Measurements from ENCODE around the gene EIF2AK2. TPM values are rescaled to one million over a fixed set of nuclear protein-coding genes. Genes with fewer than 3 reads are reported as not detected.

Gene EIF2AK2
- total RNA-seq, 1 donor from 2014 or later, result 66.7 TPM

DNA sequence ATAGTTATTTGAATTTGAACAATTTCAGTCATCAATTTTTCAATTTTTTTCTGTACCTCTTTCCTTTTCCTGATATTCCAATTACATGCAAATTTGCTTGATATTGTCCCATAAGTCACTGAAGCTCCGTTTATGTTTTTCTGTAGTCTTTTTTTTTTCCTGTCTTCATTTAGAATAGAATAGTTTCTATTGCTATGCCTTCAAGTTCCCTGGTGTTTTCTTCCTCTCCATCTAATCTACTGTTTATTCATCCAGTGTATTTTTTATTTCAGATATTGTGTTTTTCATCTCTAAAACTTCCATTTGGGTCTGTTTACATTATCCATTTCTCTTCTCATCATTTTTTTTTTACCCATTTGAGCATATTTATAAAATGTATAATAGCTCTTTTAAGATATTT, 8.0 kb upstream of the EIF2AK2 start:
- no peaks in the 10 kb centered on the region for H3K27me3 Mint-ChIP-seq (ENCODE audit: low read depth)
- peaks cover 13% of the 10 kb centered on the region for H3K9me3 Mint-ChIP-seq
- peaks cover 8% of the 10 kb centered on the region for H3K36me3 Mint-ChIP-seq
- H3K4me3 Mint-ChIP-seq, result no peak overlapping the region
- TF ChIP-seq, protein P1, sequence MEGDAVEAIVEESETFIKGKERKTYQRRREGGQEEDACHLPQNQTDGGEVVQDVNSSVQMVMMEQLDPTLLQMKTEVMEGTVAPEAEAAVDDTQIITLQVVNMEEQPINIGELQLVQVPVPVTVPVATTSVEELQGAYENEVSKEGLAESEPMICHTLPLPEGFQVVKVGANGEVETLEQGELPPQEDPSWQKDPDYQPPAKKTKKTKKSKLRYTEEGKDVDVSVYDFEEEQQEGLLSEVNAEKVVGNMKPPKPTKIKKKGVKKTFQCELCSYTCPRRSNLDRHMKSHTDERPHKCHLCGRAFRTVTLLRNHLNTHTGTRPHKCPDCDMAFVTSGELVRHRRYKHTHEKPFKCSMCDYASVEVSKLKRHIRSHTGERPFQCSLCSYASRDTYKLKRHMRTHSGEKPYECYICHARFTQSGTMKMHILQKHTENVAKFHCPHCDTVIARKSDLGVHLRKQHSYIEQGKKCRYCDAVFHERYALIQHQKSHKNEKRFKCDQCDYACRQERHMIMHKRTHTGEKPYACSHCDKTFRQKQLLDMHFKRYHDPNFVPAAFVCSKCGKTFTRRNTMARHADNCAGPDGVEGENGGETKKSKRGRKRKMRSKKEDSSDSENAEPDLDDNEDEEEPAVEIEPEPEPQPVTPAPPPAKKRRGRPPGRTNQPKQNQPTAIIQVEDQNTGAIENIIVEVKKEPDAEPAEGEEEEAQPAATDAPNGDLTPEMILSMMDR (IDR thresholded peaks at IDR 0.05; ENCODE audit: unreplicated experiment), result no peak
- H3K4me1 Mint-ChIP-seq, result no peaks in the 10 kb centered on the region
- DNase-seq (ENCODE audit: low spot score in 2 of 2, unreplicated experiment in 2 of 2), result no peak
- no peak overlapping the region for H3K27ac Mint-ChIP-seq

DNA sequence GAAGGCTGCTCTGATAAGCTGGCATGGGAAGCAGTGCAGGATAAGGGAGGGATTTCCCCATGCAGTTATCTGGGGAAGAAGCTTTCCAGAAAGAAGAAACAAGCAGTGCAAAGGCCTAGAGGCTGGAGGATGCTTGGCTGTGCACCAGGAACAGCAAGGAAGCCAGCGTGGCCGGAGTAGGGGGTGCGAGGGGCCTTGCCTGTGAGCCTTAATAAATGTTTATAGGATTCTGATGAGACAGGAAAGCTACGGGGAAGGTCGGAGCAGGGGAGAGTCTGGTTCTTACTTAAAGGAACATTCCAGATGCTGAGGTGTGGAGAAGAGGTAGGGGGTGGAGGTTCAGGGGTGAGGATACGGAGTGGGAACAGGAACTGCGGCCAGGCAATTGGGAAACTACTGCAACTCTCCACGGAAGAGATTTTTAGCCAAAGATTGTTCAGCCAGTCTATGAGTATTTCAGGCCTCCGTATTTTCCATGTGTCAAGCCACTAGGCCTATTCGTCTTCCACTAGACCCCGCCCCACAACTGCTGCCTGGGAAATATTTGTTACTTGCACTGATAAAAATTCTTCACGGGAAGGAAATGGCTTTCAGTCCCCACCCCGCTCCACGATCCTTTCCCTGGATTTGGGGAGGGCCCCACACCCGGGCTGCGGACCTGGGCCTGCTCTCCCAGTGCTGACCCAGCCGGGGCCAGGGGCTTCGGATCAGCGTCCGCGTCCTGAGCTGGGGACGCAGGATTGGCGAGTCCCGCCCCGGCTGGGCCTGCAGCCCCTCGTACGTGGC, 516 bp downstream of the EIF2AK2 start:
- H3K4me3 Mint-ChIP-seq, result peak overlapping the region; percentile 81
- TF ChIP-seq, protein P1 (IDR thresholded peaks at IDR 0.05; ENCODE audit: unreplicated experiment), result no peak
- DNase-seq (ENCODE audit: low spot score in 2 of 2, unreplicated experiment in 2 of 2), result peak; percentile 43 to 76

DNA sequence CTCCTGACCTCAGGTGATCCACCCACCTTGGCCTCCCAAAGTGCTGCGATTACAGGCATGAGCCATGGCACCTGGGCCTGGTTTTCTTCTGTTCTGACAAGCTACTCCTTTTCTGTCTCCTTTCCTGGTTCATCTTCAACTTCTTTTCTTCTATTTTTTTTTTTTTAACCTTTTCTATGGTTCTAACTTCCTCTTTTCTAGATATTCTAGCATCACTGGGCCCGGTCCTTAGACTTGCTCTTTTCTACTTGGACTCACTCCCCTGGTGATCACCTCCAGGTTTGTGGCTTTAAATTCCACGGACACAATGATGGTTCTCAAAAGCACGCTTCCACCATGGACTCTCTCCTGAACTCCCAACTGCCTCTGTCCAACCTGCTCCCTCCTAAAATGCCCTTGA, 2.0 kb downstream of the EIF2AK2 start:
- TF ChIP-seq, protein P1 (IDR thresholded peaks at IDR 0.05; ENCODE audit: unreplicated experiment), result no peak
- DNase-seq (ENCODE audit: low spot score in 2 of 2, unreplicated experiment in 2 of 2), result no peak
- Mint-ChIP-seq H3K4me1 (peaks cover 36% of the 10 kb centered on the region), H3K36me3 (peaks cover 32% of the 10 kb centered on the region), H3K9me3 (peaks cover 13% of the 10 kb centered on the region), H3K27ac (peak overlapping the region; percentile 98), H3K27me3 (ENCODE audit: low read depth) (no peaks in the 10 kb centered on the region), H3K4me3 (no peak overlapping the region)

More for the DNA sequence above, 516 bp downstream of the EIF2AK2 start:
- Mint-ChIP-seq H3K36me3 (peaks cover 32% of the 10 kb centered on the region), H3K27me3 (ENCODE audit: low read depth) (no peaks in the 10 kb centered on the region), H3K9me3 (peaks cover 13% of the 10 kb centered on the region), H3K27ac (peak overlapping the region; percentile 98), H3K4me1 (peaks cover 28% of the 10 kb centered on the region)

DNA sequence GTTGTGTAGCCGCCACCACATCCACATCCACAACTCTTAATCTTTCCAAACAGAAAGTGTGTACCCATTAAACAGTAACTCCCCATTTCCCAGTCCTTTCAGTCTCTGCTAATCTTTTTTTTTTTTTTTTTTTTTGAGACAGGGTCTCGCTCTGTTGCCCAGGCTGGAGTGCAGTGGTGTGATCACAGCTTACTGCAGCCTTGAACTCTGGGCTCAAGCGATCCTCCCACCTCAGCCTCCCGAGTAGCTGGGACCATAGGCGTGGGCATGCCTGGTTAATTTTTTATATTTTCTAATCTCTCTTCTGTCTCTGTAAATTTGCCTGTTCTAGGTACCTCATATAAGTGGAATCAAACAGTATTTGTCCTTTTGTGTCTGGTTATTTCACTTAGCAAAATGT, 3.6 kb downstream of the EIF2AK2 start:
- peaks cover 38% of the 10 kb centered on the region for H3K36me3 Mint-ChIP-seq
- TF ChIP-seq, protein P1 (IDR thresholded peaks at IDR 0.05; ENCODE audit: unreplicated experiment), result no peak
- peaks cover 13% of the 10 kb centered on the region for H3K9me3 Mint-ChIP-seq
- H3K4me1 Mint-ChIP-seq, result peaks cover 40% of the 10 kb centered on the region
- H3K27ac Mint-ChIP-seq, result no peak overlapping the region
- no peak for DNase-seq (ENCODE audit: low spot score in 2 of 2, unreplicated experiment in 2 of 2)
- no peaks in the 10 kb centered on the region for H3K27me3 Mint-ChIP-seq (ENCODE audit: low read depth)
- H3K4me3 Mint-ChIP-seq, result no peak overlapping the region

DNA sequence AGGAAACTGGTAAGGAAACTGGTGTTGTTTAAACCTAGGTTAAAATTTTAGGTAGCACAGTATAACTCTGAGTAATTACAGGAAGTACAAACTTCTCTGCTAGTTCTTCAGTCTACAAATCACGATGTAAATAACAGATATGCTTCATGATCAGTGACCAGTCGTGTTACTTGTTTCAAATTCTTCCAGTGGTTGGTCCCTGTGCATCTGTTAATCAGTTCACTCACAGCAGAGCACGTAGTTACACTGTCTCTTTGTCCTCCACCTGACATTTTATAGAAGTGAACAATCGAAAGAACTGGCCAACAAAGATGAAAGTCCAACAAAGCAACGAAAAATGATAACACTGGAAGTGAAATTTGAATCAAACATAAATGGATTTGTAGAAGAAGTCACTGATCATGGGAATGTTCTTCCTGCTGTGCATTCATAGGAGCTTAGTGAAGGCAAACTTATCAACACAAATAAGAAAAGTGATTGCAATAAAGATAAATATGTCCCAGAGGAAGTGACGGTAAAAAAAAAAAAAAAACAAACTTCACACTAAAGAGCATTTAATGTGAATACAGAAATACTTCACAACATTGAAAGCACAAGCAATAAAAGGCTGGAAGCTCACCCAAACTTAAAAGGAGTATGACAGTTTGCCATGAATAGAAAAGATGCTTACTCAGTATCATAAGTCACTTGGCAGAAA, 7.0 kb downstream of the EIF2AK2 start:
- Mint-ChIP-seq H3K36me3 (peaks cover 44% of the 10 kb centered on the region), H3K4me3 (no peak overlapping the region), H3K27ac (peak overlapping the region; percentile 14), H3K4me1 (peaks cover 17% of the 10 kb centered on the region), H3K9me3 (peaks cover 13% of the 10 kb centered on the region), H3K27me3 (ENCODE audit: low read depth) (no peaks in the 10 kb centered on the region)
- TF ChIP-seq, protein P1 (IDR thresholded peaks at IDR 0.05; ENCODE audit: unreplicated experiment), result no peak
- no peak for DNase-seq (ENCODE audit: low spot score in 2 of 2, unreplicated experiment in 2 of 2)

Data from mesothelial cell of epicardium (in vitro differentiated cells).